Fibroblast of villous mesenchyme (primary cell): Measurements from ENCODE around the gene PTK6. TPM values are rescaled to one million over a fixed set of nuclear protein-coding genes. Genes with fewer than 3 reads are reported as not detected.

Experiments
- DNase-seq: peaks from one replicate; pipeline ENCODE4 v3.0.0-alpha.2; 2010; ENCODE audit warnings: low read depth
- H3K4me3 ChIP-seq: 2 replicates; pipeline ENCODE4 v1.5.1; 2011; ENCODE audit warnings: low read depth, mild to moderate bottlenecking, low read length
- total RNA-seq: library from RNA; depleted of rRNA; stranded (reverse); fragments of >200 nt; gene quantifications from 2 replicates; pipeline ENCODE4 v1.2.3, GENCODE V29; 2012
- TF ChIP-seq, protein P1 (sequence below): IDR thresholded peaks from 2 replicates; pipeline ENCODE4 v1.5.1; 2012; ENCODE audit warnings: low read depth, mild to moderate bottlenecking, low read length; ENCODE audit not compliant: insufficient read depth

Gene PTK6
- total RNA-seq, 1 donor: under 0.01 TPM

DNA sequence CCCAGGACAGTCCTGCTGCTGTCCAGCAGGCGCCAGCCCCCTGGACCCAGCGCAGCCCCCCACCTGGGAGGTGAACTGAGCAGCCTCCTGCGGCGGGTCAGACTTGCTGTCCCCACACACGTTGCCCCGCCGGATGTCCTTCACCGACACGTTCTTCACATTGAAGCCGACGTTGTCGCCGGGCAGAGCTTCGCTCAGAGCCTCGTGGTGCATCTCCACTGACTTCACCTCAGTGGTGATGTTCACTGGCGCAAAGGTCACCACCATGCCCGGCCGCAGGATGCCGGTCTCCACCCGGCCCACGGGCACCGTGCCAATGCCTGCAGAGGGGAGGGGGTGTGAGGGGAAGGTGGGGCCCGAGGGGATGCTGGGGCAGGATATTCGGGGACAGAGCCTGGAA is 46.8 kb downstream of the PTK6 start:
- DNase-seq: no peak
- TF ChIP-seq, protein P1, sequence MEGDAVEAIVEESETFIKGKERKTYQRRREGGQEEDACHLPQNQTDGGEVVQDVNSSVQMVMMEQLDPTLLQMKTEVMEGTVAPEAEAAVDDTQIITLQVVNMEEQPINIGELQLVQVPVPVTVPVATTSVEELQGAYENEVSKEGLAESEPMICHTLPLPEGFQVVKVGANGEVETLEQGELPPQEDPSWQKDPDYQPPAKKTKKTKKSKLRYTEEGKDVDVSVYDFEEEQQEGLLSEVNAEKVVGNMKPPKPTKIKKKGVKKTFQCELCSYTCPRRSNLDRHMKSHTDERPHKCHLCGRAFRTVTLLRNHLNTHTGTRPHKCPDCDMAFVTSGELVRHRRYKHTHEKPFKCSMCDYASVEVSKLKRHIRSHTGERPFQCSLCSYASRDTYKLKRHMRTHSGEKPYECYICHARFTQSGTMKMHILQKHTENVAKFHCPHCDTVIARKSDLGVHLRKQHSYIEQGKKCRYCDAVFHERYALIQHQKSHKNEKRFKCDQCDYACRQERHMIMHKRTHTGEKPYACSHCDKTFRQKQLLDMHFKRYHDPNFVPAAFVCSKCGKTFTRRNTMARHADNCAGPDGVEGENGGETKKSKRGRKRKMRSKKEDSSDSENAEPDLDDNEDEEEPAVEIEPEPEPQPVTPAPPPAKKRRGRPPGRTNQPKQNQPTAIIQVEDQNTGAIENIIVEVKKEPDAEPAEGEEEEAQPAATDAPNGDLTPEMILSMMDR: no peak
- H3K4me3 ChIP-seq: no peak overlapping the region

DNA sequence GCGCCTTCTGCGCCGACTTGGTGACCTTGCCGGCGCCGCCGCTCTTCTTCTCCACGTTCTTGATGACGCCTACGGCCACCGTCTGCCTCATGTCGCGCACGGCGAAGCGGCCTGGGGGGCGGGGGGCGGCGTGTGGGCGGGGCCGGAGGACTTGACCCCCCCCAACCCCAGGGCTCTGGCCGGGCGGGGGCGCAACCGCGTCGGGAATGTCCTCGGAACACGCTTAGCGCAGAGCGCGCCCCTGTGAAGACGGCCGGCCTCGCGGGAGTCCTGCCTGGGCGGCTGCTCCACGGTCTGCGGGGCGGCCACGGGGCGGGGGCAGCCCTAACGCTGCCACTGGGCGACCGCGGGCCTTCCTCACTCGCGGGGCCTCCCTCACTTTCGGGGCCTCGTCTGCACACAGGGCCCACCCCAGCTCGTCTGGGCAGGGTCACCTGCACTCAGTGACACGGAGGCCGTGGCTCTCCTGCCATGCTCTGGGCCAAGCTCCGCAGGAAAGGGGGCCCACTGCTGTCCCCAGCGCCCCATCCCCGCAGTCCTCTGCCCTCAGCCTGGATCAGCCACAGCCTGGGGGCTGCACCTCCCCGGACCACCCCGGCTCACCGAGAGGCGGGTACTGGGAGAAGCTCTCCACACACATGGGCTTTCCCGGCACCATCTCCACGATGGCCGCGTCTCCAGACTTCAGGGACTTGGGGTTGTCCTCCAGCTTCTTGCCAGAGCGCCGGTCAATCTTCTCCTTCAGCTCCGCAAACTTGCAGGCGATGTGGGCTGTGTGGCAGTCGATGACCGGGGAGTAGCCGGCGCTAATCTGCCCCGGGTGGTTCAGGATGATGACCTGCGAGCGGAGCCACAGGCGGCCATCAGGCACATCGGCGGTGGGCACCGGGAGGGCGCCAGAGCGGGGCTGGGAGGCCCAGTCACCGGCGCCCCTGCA is 48.6 kb downstream of the PTK6 start:
- TF ChIP-seq, protein P1: no peak
- DNase-seq: no peak

DNA sequence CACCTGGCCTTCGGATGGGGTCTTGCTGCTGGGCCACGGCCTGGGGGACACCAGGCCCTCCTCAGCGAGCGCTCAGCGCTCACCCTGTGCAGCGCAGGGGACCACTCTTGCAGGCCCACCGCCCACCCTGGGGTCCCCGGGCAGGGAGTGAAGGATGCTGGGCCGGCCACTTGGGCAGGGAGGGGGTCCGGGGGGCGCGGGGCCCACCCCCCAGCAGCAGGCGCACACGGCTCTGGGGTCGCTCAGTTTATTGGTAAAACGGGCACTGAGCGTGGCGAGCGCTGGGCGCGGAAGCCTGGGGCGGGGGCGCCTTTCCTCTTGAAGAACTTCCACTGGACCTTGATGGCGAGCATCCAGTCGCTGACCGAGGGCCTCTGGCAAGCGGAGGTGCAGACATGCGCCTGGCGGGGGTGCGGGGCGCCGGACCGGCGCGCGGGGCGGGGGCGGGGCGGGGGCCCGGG is 49.4 kb downstream of the PTK6 start:
- no peak overlapping the region for H3K4me3 ChIP-seq
- TF ChIP-seq, protein P1: no peak
- no peak for DNase-seq

More for the DNA sequence above, 48.6 kb downstream of the PTK6 start:
- no peak overlapping the region for H3K4me3 ChIP-seq

DNA sequence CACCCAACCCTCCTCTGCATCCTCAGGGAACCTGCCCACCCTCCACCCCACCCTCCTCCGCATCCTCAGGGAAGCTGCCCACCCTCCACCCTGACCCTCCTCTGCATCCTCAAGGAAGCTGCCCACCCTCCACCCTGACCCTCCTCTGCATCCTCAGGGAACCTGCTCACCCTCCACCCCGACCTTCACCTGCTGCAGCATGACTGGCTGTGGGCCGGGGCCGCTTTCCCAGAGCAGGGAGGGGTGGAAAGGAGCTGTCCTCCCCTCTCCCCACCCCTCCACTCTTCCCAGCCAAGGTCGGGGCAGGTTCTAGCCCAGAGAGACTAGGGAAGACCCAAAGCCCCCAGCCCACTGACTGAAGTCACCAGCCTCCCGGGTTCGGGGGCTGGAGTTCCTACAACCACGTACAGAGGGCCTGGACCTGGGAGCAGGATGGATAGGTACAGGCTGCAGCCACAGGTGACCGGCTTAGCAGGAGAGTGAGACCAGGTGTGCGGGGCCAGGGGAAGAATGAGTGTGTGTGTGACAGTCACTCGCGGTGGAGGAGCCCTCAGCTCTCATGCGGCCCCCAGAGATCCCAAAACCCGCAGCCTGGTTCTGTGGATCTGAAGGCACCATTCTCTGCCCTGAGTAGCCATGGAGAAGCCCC is 49.9 kb downstream of the PTK6 start:
- no peak overlapping the region for H3K4me3 ChIP-seq
- TF ChIP-seq, protein P1: no peak
- no peak for DNase-seq

DNA sequence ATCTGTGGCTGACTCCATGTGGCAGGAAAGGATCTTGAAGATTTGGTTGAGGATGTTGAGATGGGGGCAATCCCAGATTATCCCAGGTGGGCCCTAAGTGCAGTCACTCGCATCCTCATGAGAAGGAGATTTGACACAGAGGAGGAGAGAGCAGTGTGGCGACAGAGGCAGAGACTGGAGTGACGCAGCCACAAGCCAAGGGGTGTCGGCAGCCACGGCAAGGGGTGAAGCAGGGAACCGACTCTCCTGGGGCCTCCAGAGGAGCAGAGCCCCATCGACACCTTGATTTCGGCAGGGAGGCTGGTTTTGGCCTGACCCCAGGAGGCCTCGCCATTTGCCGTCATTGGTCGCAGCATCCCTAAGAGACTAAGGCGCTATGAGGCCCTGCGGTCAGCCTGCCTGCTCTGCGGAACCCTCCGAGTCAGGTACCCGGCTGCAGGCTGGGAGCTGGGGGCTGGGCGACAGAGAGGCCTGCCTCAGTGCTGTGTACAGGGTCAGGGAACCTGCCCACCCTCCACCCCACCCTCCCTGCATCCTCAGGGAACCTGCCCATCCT is 50.8 kb downstream of the PTK6 start:
- TF ChIP-seq, protein P1: no peak
- no peak overlapping the region for H3K4me3 ChIP-seq
- DNase-seq: no peak

DNA sequence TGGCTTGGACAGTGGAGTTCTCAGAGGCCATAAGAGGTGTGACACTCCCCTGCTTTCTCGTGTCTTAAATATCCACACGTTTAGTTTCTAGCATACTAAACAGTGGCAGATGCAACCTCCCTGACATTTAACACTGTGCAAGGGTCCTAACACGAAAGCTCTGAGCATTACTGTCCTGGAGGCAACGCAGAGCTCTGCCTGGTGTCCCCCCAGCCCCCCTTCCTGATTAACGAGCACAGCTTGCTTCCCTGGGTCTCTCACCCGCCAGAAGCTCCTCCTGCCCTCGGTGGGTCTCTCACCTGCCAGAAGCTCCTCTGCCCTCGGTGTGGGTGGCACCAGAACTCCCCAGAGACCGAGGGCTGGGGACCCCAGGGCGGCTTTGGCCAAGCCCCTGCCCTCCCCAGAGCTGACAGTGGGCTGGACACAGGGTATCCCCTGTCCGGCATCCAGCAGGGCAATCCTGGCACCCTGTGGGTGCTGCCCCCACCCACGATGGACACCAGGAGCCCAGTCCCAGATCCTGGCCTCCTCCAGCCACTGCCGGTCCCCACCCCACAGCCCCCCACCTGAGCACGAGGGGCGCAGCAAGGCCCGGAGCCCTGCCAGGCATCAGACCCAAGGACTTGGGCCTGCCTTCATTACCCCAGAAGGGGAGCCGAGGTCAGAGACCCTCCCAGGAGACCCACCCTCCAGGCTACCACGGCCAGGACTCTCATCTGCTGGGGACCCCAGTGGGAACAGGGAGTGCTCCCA is 52.3 kb downstream of the PTK6 start:
- no peak overlapping the region for H3K4me3 ChIP-seq
- TF ChIP-seq, protein P1: no peak
- DNase-seq: no peak
